ENCODE data around the gene BMP7. TPM values are rescaled to one million over a fixed set of nuclear protein-coding genes. Genes with fewer than 3 reads are reported as not detected.

BMP7 gene
- total RNA-seq, 1 donor from 2014 or later = not detected

- Histone ChIP-seq H3K27me3 (ENCODE audit: control insufficient read depth, insufficient read depth, low read length) (no peaks in the 10 kb centered on the region), H3K4me3 (ENCODE audit: low read depth, low read length) (no peak overlapping the region), H3K36me3 (ENCODE audit: control insufficient read depth, insufficient read depth, low read length) (no peaks in the 10 kb centered on the region)
- no peak for TF ChIP-seq CTCF (IDR thresholded peaks at IDR 0.05; ENCODE audit: insufficient read depth, low read length, severe bottlenecking)
- DNase-seq (ENCODE audit: low read depth) = no peak
- no peak for FAIRE-seq
Measured at GRCh38 chr20:57249073-57249472, 17.4 kb downstream of the BMP7 start.

GRCh38 chr20:57248132-57248797 lies 18.2 kb downstream of the BMP7 start:
- no peak for FAIRE-seq
- no peak for TF ChIP-seq CTCF (IDR thresholded peaks at IDR 0.05; ENCODE audit: insufficient read depth, low read length, severe bottlenecking)

GRCh38 chr20:57247292-57247965 lies 19.0 kb downstream of the BMP7 start:
- TF ChIP-seq CTCF (IDR thresholded peaks at IDR 0.05; ENCODE audit: insufficient read depth, low read length, severe bottlenecking) = no peak
- Histone ChIP-seq H3K36me3 (ENCODE audit: control insufficient read depth, insufficient read depth, low read length) (no peaks in the 10 kb centered on the region), H3K27me3 (ENCODE audit: control insufficient read depth, insufficient read depth, low read length) (no peaks in the 10 kb centered on the region), H3K4me3 (ENCODE audit: low read depth, low read length) (no peak overlapping the region)
- DNase-seq (ENCODE audit: low read depth) = no peak
- no peak for FAIRE-seq

More at GRCh38 chr20:57248132-57248797, 18.2 kb downstream of the BMP7 start:
- no peak for DNase-seq (ENCODE audit: low read depth)
- no peaks in the 10 kb centered on the region for H3K36me3 ChIP-seq (ENCODE audit: control insufficient read depth, insufficient read depth, low read length)
- no peak overlapping the region for H3K4me3 ChIP-seq (ENCODE audit: low read depth, low read length)
- no peaks in the 10 kb centered on the region for H3K27me3 ChIP-seq (ENCODE audit: control insufficient read depth, insufficient read depth, low read length)

GRCh38 chr20:57245997-57246396 lies 20.4 kb downstream of the BMP7 start:
- DNase-seq (ENCODE audit: low read depth) (no peak), FAIRE-seq (no peak)
- TF ChIP-seq CTCF (IDR thresholded peaks at IDR 0.05; ENCODE audit: insufficient read depth, low read length, severe bottlenecking) = no peak
- no peaks in the 10 kb centered on the region for H3K36me3 ChIP-seq (ENCODE audit: control insufficient read depth, insufficient read depth, low read length)
- no peak overlapping the region for H3K4me3 ChIP-seq (ENCODE audit: low read depth, low read length)
- no peaks in the 10 kb centered on the region for H3K27me3 ChIP-seq (ENCODE audit: control insufficient read depth, insufficient read depth, low read length)

- TF ChIP-seq CTCF (IDR thresholded peaks at IDR 0.05; ENCODE audit: insufficient read depth, low read length, severe bottlenecking) = no peak
- DNase-seq (ENCODE audit: low read depth) (no peak), FAIRE-seq (no peak)
- no peak overlapping the region for H3K4me3 ChIP-seq (ENCODE audit: low read depth, low read length)
- H3K27me3 ChIP-seq (ENCODE audit: control insufficient read depth, insufficient read depth, low read length) = no peaks in the 10 kb centered on the region
- H3K36me3 ChIP-seq (ENCODE audit: control insufficient read depth, insufficient read depth, low read length) = no peaks in the 10 kb centered on the region
Measured at GRCh38 chr20:57244627-57245214, 21.7 kb downstream of the BMP7 start.

Measured in bronchial epithelial cell (primary cell).